Measurements from ENCODE around the gene GRIA3. TPM values are rescaled to one million over a fixed set of nuclear protein-coding genes. Genes with fewer than 3 reads are reported as not detected.

GRIA3 gene
- total and polyA plus RNA-seq, 10 of the 15 experiments (the other 5 are each of a cell fraction or from before 2014, with no cell fraction given) = 0.45 to 4.3 (median 2.2) TPM

- Histone ChIP-seq H4K20me1 (ENCODE audit: control insufficient read depth, insufficient read depth) (no peaks in the 10 kb centered on the region), H3K4me3 (no peak overlapping the region), H3K4me2 (ENCODE audit: control insufficient read depth, insufficient read depth) (no peak overlapping the region), H3K36me3 (ENCODE audit: control insufficient read depth in 2 of 2, insufficient read depth in 2 of 2, low read length in 1 of 2) (no peaks in the 10 kb centered on the region), H3K27ac (ENCODE audit: control insufficient read depth, insufficient read depth) (no peak overlapping the region), H3K79me2 (ENCODE audit: control insufficient read depth, insufficient read depth, low read length) (no peaks in the 10 kb centered on the region), H2AFZ (ENCODE audit: control insufficient read depth, low read depth, low read length) (no peak overlapping the region), H3K27me3 (replicated peaks in 1 of 2; ENCODE audit: control insufficient read depth in 2 of 2, insufficient read depth in 2 of 2, low read length in 1 of 2) (no peaks in the 10 kb centered on the region), H3K9ac (ENCODE audit: control insufficient read depth, insufficient read depth, low read length) (no peak overlapping the region), H3K4me1 (ENCODE audit: control insufficient read depth, insufficient read depth, low read length) (no peaks in the 10 kb centered on the region), H3K9me3 (replicated peaks; ENCODE audit: control insufficient read depth, insufficient read depth, low read length) (peaks cover 4% of the 10 kb centered on the region; the same call in 1 of the 3 replicates)
- no peak for TF ChIP-seq MYB (IDR thresholded peaks at IDR 0.05; ENCODE audit: borderline replicate concordance, low read depth, low read length)
- TF ChIP-seq RAD21 (IDR thresholded peaks at IDR 0.05; ENCODE audit: insufficient read depth, low read depth, low read length) = no peak
- TF ChIP-seq, protein P1, sequence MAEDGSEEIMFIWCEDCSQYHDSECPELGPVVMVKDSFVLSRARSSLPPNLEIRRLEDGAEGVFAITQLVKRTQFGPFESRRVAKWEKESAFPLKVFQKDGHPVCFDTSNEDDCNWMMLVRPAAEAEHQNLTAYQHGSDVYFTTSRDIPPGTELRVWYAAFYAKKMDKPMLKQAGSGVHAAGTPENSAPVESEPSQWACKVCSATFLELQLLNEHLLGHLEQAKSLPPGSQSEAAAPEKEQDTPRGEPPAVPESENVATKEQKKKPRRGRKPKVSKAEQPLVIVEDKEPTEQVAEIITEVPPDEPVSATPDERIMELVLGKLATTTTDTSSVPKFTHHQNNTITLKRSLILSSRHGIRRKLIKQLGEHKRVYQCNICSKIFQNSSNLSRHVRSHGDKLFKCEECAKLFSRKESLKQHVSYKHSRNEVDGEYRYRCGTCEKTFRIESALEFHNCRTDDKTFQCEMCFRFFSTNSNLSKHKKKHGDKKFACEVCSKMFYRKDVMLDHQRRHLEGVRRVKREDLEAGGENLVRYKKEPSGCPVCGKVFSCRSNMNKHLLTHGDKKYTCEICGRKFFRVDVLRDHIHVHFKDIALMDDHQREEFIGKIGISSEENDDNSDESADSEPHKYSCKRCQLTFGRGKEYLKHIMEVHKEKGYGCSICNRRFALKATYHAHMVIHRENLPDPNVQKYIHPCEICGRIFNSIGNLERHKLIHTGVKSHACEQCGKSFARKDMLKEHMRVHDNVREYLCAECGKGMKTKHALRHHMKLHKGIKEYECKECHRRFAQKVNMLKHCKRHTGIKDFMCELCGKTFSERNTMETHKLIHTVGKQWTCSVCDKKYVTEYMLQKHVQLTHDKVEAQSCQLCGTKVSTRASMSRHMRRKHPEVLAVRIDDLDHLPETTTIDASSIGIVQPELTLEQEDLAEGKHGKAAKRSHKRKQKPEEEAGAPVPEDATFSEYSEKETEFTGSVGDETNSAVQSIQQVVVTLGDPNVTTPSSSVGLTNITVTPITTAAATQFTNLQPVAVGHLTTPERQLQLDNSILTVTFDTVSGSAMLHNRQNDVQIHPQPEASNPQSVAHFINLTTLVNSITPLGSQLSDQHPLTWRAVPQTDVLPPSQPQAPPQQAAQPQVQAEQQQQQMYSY (CRISPR knock-in tag; IDR thresholded peaks at IDR 0.05) = no peak
- no peak for TF ChIP-seq BRCA1 (IDR thresholded peaks at IDR 0.05; ENCODE audit: low read depth, low read length)
- no peak for TF ChIP-seq RAD51 (IDR thresholded peaks at IDR 0.05)
- in situ Hi-C loops (cut with MboI) = no loop called here
- no TSS peak for BruUV-seq (replicated peaks)
- RAD21 ChIA-PET (ENCODE audit: unreplicated experiment) = no interaction called here
- intact Hi-C loops (cut with micrococcal nuclease; ENCODE audit: unreplicated experiment) = no loop called here
- SMC1A ChIA-PET (ENCODE audit: uncharacterized antibody, unreplicated experiment) = interaction anchor here (0.7 kb wide), 1 partner anchor 48 kb away, joined by 3 read pairs; no protein-coding TSS in a partner anchor
- FAIRE-seq = no peak
- WGBS (ENCODE audit: insufficient coverage, insufficient replicate concordance, low lambda C conversion rate, missing lambda C conversion rate) = 28% methylated on average over 1 of the region's 1 CpG
- DNase-seq (ENCODE audit: low read depth, low spot score) = no peak
- POLR2A ChIA-PET = interaction anchor here (1.1 kb wide), 1 partner anchor 25 kb away, joined by 3 read pairs; no protein-coding TSS in a partner anchor
- CTCF ChIA-PET = interaction anchor here (0.6 to 1.0 kb wide), 2 partner anchors 26 to 31 kb away, joined by 3 to 4 read pairs; no protein-coding TSS in a partner anchor
- ATAC-seq = no peak
Observed at GRCh38 chrX:123392921-123393320, 208.8 kb downstream of the GRIA3 start.
